ENCODE results near the gene MAGEA3.

DNA sequence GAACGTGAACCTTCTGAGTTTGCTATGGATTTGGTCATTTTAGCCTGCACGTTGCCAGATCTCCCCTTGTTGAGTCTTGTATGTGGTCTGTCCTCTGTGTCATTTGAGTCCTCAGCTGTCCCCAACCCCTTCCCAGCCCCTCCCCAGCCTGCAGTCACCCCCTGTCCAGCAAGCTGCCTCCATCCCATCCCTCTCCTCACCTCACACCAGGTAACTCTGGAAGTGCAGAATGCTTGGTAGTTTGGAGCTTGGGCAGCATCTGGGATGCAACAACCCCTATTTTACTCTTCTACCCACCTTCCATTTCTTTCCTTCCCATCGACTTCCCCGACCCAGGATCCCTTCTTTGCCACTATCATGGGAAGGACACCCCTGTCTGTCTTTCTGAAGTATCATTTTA, 42.5 kb upstream of the MAGEA3 start:
- TF ChIP-seq GATA2 (IDR thresholded peaks at IDR 0.05; ENCODE audit: low read depth, low read length) (no peak), GATA3 (IDR thresholded peaks at IDR 0.05; ENCODE audit: low read depth, low read length) (no peak)
